Vagina (tissue), 2 donors: Measurements from ENCODE around the gene OPHN1.

ENCODE experiments used
- POLR2A ChIP-seq, 2 donors: fragments of 450-650 bp; IDR thresholded peaks; one replicate each; pipeline ENCODE4 v1.6.1; 2017; ENCODE audit warnings: antibody characterized with exemption in 2 of 2, mild to moderate bottlenecking in 2 of 2, moderate library complexity in 2 of 2
- POLR2AphosphoS5 ChIP-seq, 2 donors: sonication (generic); formaldehyde crosslinking; IDR thresholded peaks; one replicate each; pipeline ENCODE4 v1.9.0; 2017; ENCODE audit warnings: antibody characterized with exemption in 2 of 2, mild to moderate bottlenecking in 2 of 2, low read depth in 1 of 2; ENCODE audit not compliant: insufficient read depth in 1 of 2
- TF ChIP-seq, protein P1 (sequence below), 3 experiments: fragments of 450-650 bp in 2 of 3; fragments of 200-600 bp in 1 of 3; sonication (generic) in 1 of 3; IDR thresholded peaks; one replicate each; pipeline ENCODE4 v1.5.1; 2017 to 2019; ENCODE audit warnings: antibody characterized with exemption in 3 of 3, mild to moderate bottlenecking in 2 of 3, moderate library complexity in 2 of 3

DNA sequence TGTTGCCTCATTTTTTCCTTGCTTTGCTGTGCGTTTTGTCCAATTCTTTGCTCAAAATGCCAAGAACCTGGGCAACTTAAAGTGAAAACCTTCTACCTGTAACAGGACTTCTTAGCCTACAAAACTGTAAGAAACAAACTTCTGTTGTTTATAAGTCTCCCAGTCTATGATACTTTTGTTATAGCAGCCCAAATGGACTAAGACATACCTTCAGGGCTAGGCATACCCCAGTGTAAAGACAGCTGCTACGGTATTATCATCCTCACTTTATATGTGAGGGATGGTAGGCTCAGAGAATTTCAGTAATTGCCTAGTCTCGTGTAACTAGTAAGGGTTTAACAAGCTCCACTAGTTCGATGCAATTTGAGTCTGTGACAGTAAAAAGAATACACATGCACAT, 6.0 kb upstream of the OPHN1 start:
- TF ChIP-seq, protein P1, sequence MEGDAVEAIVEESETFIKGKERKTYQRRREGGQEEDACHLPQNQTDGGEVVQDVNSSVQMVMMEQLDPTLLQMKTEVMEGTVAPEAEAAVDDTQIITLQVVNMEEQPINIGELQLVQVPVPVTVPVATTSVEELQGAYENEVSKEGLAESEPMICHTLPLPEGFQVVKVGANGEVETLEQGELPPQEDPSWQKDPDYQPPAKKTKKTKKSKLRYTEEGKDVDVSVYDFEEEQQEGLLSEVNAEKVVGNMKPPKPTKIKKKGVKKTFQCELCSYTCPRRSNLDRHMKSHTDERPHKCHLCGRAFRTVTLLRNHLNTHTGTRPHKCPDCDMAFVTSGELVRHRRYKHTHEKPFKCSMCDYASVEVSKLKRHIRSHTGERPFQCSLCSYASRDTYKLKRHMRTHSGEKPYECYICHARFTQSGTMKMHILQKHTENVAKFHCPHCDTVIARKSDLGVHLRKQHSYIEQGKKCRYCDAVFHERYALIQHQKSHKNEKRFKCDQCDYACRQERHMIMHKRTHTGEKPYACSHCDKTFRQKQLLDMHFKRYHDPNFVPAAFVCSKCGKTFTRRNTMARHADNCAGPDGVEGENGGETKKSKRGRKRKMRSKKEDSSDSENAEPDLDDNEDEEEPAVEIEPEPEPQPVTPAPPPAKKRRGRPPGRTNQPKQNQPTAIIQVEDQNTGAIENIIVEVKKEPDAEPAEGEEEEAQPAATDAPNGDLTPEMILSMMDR (IDR thresholded peaks at IDR 0.05), result no peak
- TF ChIP-seq POLR2AphosphoS5 (IDR thresholded peaks at IDR 0.05; ENCODE audit: insufficient read depth in 1 of 2, low read depth in 1 of 2) (no peak), POLR2A (IDR thresholded peaks at IDR 0.05) (no peak)
